AG09309 (cell line): ENCODE data around the gene PRR16.

Source experiments
- DNase-seq: peaks from one replicate; pipeline ENCODE4 v3.0.0-alpha.2; 2010; ENCODE audit warnings: low read depth
- H3K4me3 ChIP-seq: 2 replicates; pipeline ENCODE4 v1.5.1; 2011; ENCODE audit warnings: mild to moderate bottlenecking, low read depth, low read length, moderate library complexity; ENCODE audit not compliant: control insufficient read depth
- TF ChIP-seq, protein P1 (sequence below): IDR thresholded peaks from 2 replicates; pipeline ENCODE4 v1.5.1; 2011; ENCODE audit warnings: mild to moderate bottlenecking, low read depth, low read length, inconsistent platforms; ENCODE audit not compliant: insufficient read depth, control insufficient read depth; ENCODE audit errors: missing control alignments

Gene PRR16

DNA sequence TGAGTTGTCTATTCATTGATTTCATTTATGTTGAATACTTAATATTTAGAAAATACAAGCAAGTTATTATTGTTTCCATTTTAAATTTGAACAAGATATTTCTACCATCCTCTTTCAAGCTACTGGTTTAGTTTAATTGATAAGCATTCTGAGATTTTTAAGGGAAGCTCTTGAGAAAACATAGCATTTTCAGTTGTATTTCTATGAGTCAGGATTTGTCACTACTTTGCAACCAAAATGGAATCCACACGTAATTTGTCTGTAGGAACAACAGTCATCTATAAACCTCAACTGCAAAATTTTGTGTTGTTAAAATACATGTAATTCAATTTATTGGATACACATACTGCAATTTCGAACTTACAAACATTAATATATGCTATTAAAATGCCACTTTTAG lies 74.0 kb downstream of the PRR16 start:
- TF ChIP-seq, protein P1, sequence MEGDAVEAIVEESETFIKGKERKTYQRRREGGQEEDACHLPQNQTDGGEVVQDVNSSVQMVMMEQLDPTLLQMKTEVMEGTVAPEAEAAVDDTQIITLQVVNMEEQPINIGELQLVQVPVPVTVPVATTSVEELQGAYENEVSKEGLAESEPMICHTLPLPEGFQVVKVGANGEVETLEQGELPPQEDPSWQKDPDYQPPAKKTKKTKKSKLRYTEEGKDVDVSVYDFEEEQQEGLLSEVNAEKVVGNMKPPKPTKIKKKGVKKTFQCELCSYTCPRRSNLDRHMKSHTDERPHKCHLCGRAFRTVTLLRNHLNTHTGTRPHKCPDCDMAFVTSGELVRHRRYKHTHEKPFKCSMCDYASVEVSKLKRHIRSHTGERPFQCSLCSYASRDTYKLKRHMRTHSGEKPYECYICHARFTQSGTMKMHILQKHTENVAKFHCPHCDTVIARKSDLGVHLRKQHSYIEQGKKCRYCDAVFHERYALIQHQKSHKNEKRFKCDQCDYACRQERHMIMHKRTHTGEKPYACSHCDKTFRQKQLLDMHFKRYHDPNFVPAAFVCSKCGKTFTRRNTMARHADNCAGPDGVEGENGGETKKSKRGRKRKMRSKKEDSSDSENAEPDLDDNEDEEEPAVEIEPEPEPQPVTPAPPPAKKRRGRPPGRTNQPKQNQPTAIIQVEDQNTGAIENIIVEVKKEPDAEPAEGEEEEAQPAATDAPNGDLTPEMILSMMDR, result no peak
- peak; percentile 18 for DNase-seq
- no peak overlapping the region for H3K4me3 ChIP-seq

DNA sequence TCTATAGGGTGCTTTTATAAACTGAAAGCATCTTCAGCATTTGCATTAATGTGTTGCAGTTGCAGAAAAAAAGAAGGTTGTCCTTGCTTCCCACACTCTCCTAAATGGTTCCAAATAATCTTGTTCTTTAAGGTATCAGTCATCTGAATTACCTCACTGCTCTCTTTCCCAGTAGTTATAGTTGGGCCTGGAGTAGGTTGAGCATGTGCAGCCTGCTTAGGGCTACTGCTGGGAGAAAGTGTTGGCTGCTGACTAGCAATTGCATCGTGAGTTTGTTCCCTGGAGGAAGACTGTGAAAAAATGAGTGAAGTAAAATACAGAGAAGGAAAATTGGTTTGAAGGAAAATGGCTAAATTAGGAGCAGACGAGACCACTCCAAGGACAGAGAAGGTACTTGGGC lies 74.5 kb downstream of the PRR16 start:
- TF ChIP-seq, protein P1, result no peak
- no peak for DNase-seq
- no peak overlapping the region for H3K4me3 ChIP-seq

DNA sequence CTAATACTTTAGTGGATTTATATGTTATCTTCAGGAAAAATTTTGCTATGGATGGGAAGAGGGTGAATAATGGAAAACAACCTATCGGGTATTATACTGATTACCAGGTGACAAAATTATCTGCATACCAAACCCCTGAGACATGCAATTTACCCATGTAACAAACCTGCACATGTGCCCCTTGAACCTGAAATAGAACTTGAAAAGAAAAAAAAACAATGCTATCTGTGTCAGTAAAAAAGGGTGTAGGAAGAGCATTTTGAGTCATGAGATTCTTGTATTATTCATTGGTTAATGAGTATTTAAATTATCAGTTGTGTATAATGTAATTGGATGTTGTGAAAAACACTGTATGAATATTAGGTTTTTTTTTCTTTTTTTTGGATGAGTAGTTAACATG lies 75.4 kb downstream of the PRR16 start:
- TF ChIP-seq, protein P1, result no peak
- no peak overlapping the region for H3K4me3 ChIP-seq
- no peak for DNase-seq

DNA sequence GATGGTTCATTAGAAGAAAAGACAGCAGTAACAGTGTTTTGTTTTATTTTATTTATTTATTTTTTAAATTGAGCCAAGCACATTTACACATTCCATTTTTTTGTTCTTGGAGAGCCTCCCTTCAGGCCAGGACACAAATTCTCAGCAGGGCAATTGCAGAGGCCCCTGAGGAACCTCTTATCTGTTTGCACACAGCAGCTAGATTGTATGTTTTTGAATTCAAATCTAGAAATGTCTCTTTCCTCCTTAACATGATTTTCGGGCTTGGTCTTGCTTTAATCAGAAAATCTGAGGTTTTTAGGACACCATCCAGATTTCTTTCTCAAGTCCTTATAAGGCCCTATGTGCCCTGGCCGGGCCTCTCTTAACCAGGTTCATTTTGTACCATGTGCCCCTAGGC lies 76.0 kb downstream of the PRR16 start:
- DNase-seq, result no peak
- TF ChIP-seq, protein P1, result no peak
- no peak overlapping the region for H3K4me3 ChIP-seq

DNA sequence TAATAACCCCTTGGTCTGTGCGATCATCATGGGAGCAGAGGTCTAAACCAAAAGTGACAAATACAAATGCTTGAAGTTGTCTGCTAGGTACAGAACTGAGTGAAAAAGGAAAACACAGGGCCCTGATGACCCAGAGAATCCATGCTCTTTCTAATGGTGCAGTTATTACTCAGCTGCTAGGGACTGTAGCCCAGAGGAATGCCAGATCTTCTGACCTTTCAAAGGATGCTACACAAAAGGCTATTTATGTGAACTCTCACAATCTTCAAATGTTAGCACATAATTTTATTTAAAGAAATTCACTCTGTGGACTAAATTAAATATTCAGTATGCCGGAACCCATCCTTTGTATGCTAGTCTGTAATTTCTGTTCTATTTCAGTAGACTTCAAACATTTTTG lies 79.9 kb downstream of the PRR16 start:
- no peak for DNase-seq
- TF ChIP-seq, protein P1, result no peak
- H3K4me3 ChIP-seq, result no peak overlapping the region

DNA sequence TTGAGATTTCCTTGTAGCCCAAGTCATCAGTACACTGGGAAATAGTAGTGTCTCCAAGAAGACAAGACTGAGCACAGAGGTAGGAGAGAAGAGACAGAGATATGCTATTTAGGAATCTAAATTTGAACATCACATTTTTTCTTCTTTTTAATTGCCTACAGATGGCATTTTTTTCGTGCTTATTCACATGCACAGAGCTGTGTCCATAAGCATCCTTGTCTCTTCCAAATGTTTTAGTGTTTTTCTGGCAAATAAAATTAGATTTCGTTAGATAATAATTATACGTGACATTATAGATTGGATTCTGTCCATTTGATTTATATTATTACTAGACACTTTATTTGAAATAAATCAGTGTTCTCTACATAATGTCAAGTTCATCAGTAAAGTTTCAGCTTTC lies 80.9 kb downstream of the PRR16 start:
- DNase-seq, result no peak
- H3K4me3 ChIP-seq, result no peak overlapping the region
- TF ChIP-seq, protein P1, result no peak

DNA sequence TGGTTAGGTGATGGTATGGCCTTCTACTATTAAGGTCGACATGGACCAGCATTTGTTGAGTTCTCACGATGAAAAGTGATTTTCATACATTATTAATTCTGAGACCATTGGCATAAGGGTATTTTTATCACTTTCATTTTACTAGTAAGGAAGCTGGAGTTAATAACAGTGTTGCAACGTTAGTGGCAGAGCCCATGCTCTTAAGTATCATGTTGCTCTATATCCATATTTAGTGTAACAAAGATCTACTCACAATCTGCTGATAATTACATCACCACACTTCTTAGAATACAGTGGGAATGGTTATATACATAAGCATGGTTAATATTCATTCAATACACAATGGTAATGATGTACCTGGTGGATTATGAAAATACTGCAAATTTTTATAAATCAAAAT lies 81.9 kb downstream of the PRR16 start:
- DNase-seq, result no peak
- TF ChIP-seq, protein P1, result no peak
- H3K4me3 ChIP-seq, result no peak overlapping the region
